ENCODE results near the gene C1orf210.

The C1orf210 gene

GRCh38 chr1:43292216-43292615 is 6.8 kb upstream of the C1orf210 start:
- no peak overlapping the region for H2AFZ ChIP-seq (ENCODE audit: low read depth)
- H3K79me2 ChIP-seq (ENCODE audit: insufficient read depth, low read depth) = no peaks in the 10 kb centered on the region
- H3K36me3 ChIP-seq (ENCODE audit: insufficient read depth) = no peaks in the 10 kb centered on the region
- H3K4me1 ChIP-seq (ENCODE audit: low read depth, poor library complexity, severe bottlenecking) = peaks cover 23% of the 10 kb centered on the region
- no peak for TF ChIP-seq CTCF (conservative IDR thresholded peaks at IDR 0.05; ENCODE audit: low read depth, low read length)
- no peak overlapping the region for H3K9ac ChIP-seq
- H3K27ac ChIP-seq = no peak overlapping the region
- H3K4me2 ChIP-seq = no peak overlapping the region
- no peak overlapping the region for H3K4me3 ChIP-seq (IDR thresholded peaks at IDR 0.05; ENCODE audit: insufficient read depth, low read depth, low read length)
- H3K27me3 ChIP-seq (ENCODE audit: insufficient read depth, low read depth) = no peaks in the 10 kb centered on the region
- no peaks in the 10 kb centered on the region for H4K20me1 ChIP-seq (ENCODE audit: insufficient read depth)

GRCh38 chr1:43288785-43289706 is 3.7 kb upstream of the C1orf210 start:
- H3K4me2 ChIP-seq = no peak overlapping the region
- H2AFZ ChIP-seq (ENCODE audit: low read depth) = no peak overlapping the region
- H4K20me1 ChIP-seq (ENCODE audit: insufficient read depth) = no peaks in the 10 kb centered on the region
- H3K27me3 ChIP-seq (ENCODE audit: insufficient read depth, low read depth) = no peaks in the 10 kb centered on the region
- H3K79me2 ChIP-seq (ENCODE audit: insufficient read depth, low read depth) = no peaks in the 10 kb centered on the region
- TF ChIP-seq CTCF (conservative IDR thresholded peaks at IDR 0.05; ENCODE audit: low read depth, low read length) = no peak
- no peak overlapping the region for H3K4me3 ChIP-seq (IDR thresholded peaks at IDR 0.05; ENCODE audit: insufficient read depth, low read depth, low read length)
- no peaks in the 10 kb centered on the region for H3K4me1 ChIP-seq (ENCODE audit: low read depth, poor library complexity, severe bottlenecking)
- no peak overlapping the region for H3K9ac ChIP-seq
- no peaks in the 10 kb centered on the region for H3K36me3 ChIP-seq (ENCODE audit: insufficient read depth)
- no peak overlapping the region for H3K27ac ChIP-seq

- Histone ChIP-seq H3K36me3 (ENCODE audit: insufficient read depth) (no peaks in the 10 kb centered on the region), H3K9ac (no peak overlapping the region), H3K27me3 (ENCODE audit: insufficient read depth, low read depth) (no peaks in the 10 kb centered on the region), H3K4me3 (IDR thresholded peaks at IDR 0.05; ENCODE audit: insufficient read depth, low read depth, low read length) (no peak overlapping the region), H3K79me2 (ENCODE audit: insufficient read depth, low read depth) (no peaks in the 10 kb centered on the region), H3K4me1 (ENCODE audit: low read depth, poor library complexity, severe bottlenecking) (no peaks in the 10 kb centered on the region), H2AFZ (ENCODE audit: low read depth) (no peak overlapping the region), H4K20me1 (ENCODE audit: insufficient read depth) (no peaks in the 10 kb centered on the region), H3K4me2 (no peak overlapping the region), H3K27ac (no peak overlapping the region)
- no peak for TF ChIP-seq CTCF (conservative IDR thresholded peaks at IDR 0.05; ENCODE audit: low read depth, low read length)
Measured at GRCh38 chr1:43288058-43288784, 2.8 kb upstream of the C1orf210 start.

- H3K4me2 ChIP-seq = no peak overlapping the region
- H3K27me3 ChIP-seq (ENCODE audit: insufficient read depth, low read depth) = no peaks in the 10 kb centered on the region
- no peak for TF ChIP-seq CTCF (conservative IDR thresholded peaks at IDR 0.05; ENCODE audit: low read depth, low read length)
- no peak overlapping the region for H2AFZ ChIP-seq (ENCODE audit: low read depth)
- H3K79me2 ChIP-seq (ENCODE audit: insufficient read depth, low read depth) = no peaks in the 10 kb centered on the region
- no peak overlapping the region for H3K9ac ChIP-seq
- H3K27ac ChIP-seq = no peak overlapping the region
- H3K36me3 ChIP-seq (ENCODE audit: insufficient read depth) = no peaks in the 10 kb centered on the region
- no peak overlapping the region for H3K4me3 ChIP-seq (IDR thresholded peaks at IDR 0.05; ENCODE audit: insufficient read depth, low read depth, low read length)
- no peaks in the 10 kb centered on the region for H4K20me1 ChIP-seq (ENCODE audit: insufficient read depth)
- H3K4me1 ChIP-seq (ENCODE audit: low read depth, poor library complexity, severe bottlenecking) = no peaks in the 10 kb centered on the region
Measured at GRCh38 chr1:43286533-43286932, 1.2 kb upstream of the C1orf210 start.

Measured in KMS-11 (cell line).